Caco-2 (cell line): ENCODE data around the gene LRRC7. TPM values are rescaled to one million over a fixed set of nuclear protein-coding genes. Genes with fewer than 3 reads are reported as not detected.

Experiments used
- BruUV-seq: library from RNA; stranded (reverse); fragments of 400-500 nt; replicated peaks from 2 replicates; lab custom pipeline; 2021; lab: Mats Ljungman, UMichigan
- CTCF ChIA-PET: fragments of 300-600 bp; sonication (Branson Sonifier 250); formaldehyde crosslinking; loops from one replicate; lab custom pipeline; 2022; ENCODE audit warnings: antibody characterized with exemption; lab: Charles Lee
- POLR2A ChIA-PET: fragments of 300-600 bp; sonication (Branson Sonifier 250); formaldehyde crosslinking; loops from one replicate; lab custom pipeline; 2022; ENCODE audit warnings: antibody characterized with exemption; lab: Charles Lee
- DNase-seq, 2 experiments: peaks; one replicate each; pipeline versions ENCODE4 v3.0.0 to v3.0.0-alpha.2; 2020 to 2022
- H3K27me3 ChIP-seq: replicated peaks from 2 replicates; pipeline ENCODE4 v1.6.0; 2011; ENCODE audit warnings: low read length; ENCODE audit not compliant: control insufficient read depth, insufficient read depth
- H3K36me3 ChIP-seq: 2 replicates; pipeline ENCODE4 v1.5.1; 2011; ENCODE audit warnings: low read length; ENCODE audit not compliant: control insufficient read depth, insufficient read depth
- H3K4me1 ChIP-seq: fragments of 250-450 bp; sonication (Bioruptor Pico); 2 replicates; pipeline ENCODE4 v1.5.1; 2020; ENCODE audit warnings: mild to moderate bottlenecking
- H3K4me3 ChIP-seq: 2 replicates; pipeline ENCODE4 v1.5.1; 2011; ENCODE audit warnings: low read depth, mild to moderate bottlenecking, control low read depth, low read length
- H3K9me3 ChIP-seq: fragments of 250-450 bp; sonication (Bioruptor Pico); 2 replicates; pipeline ENCODE4 v1.5.1; 2020; ENCODE audit warnings: mild to moderate bottlenecking, moderate library complexity
- H3K27ac Mint-ChIP-seq: one replicate; pipeline ENCODE4 v1.8.0; 2022; ENCODE audit warnings: mixed read lengths; ENCODE audit not compliant: unreplicated experiment
- H3K27me3 Mint-ChIP-seq: one replicate; pipeline ENCODE4 v1.8.0; 2022; ENCODE audit warnings: mixed read lengths; ENCODE audit not compliant: insufficient read depth, unreplicated experiment
- H3K36me3 Mint-ChIP-seq: one replicate; pipeline ENCODE4 v1.8.0; 2022; ENCODE audit warnings: mild to moderate bottlenecking, mixed read lengths; ENCODE audit not compliant: insufficient read depth, unreplicated experiment
- H3K4me1 Mint-ChIP-seq: one replicate; pipeline ENCODE4 v1.8.0; 2022; ENCODE audit warnings: low read depth, mixed read lengths; ENCODE audit not compliant: unreplicated experiment
- H3K4me3 Mint-ChIP-seq: one replicate; pipeline ENCODE4 v1.8.0; 2022; ENCODE audit warnings: mild to moderate bottlenecking, moderate library complexity, mixed read lengths; ENCODE audit not compliant: unreplicated experiment
- H3K9me3 Mint-ChIP-seq: one replicate; pipeline ENCODE4 v1.8.0; 2022; ENCODE audit warnings: mixed read lengths; ENCODE audit not compliant: unreplicated experiment
- CTCF ChIP-seq, 2 experiments: fragments of 200-600 bp in 1 of 2; IDR thresholded peaks; 1 replicate in 1 of 2; 2 replicates in 1 of 2; pipeline versions ENCODE4 v1.5.1 to v1.8.0; 2011 to 2022; ENCODE audit warnings: antibody characterized with exemption in 1 of 2, control low read depth in 1 of 2, inconsistent platforms in 1 of 2, low read depth in 1 of 2, low read length in 1 of 2, mild to moderate bottlenecking in 1 of 2, moderate library complexity in 1 of 2; ENCODE audit not compliant: insufficient read depth in 1 of 2, severe bottlenecking in 1 of 2, unreplicated experiment in 1 of 2
- intact Hi-C: fragments of 100-400 bp; cut with micrococcal nuclease; formaldehyde crosslinking; loops from one replicate; pipeline ENCODE4 v1.10.0; 2022; ENCODE audit not compliant: unreplicated experiment
- total RNA-seq: library from RNA; stranded (reverse); gene quantifications from 2 replicates; pipeline ENCODE4 v1.2.3, GENCODE V29; 2022

The LRRC7 gene
- total RNA-seq, 1 experiment from 2014 or later = 8.5 TPM

GRCh38 chr1:69645477-69645876 is 77.8 kb downstream of the LRRC7 start:
- no peak for TF ChIP-seq CTCF (IDR thresholded peaks at IDR 0.05; ENCODE audit: insufficient read depth in 1 of 2, low read depth in 1 of 2, low read length in 1 of 2, severe bottlenecking in 1 of 2, unreplicated experiment in 1 of 2)
- H3K36me3 Mint-ChIP-seq = no peaks in the 10 kb centered on the region
- peaks cover 8% of the 10 kb centered on the region for H3K9me3 Mint-ChIP-seq
- H3K4me1 ChIP-seq = no peaks in the 10 kb centered on the region
- ChIA-PET POLR2A (no interaction called here), CTCF (no interaction called here)
- H3K4me3 Mint-ChIP-seq = no peak overlapping the region
- no peak overlapping the region for H3K27ac Mint-ChIP-seq
- intact Hi-C loops = no loop called here
- H3K9me3 ChIP-seq = no peaks in the 10 kb centered on the region
- no peaks in the 10 kb centered on the region for H3K4me1 Mint-ChIP-seq
- H3K27me3 ChIP-seq = no peaks in the 10 kb centered on the region
- BruUV-seq = no TSS peak
- H3K36me3 ChIP-seq = no peaks in the 10 kb centered on the region
- no peak for DNase-seq
- H3K27me3 Mint-ChIP-seq = no peaks in the 10 kb centered on the region
- no peak overlapping the region for H3K4me3 ChIP-seq

- no peaks in the 10 kb centered on the region for H3K4me1 ChIP-seq
- no peaks in the 10 kb centered on the region for H3K27me3 ChIP-seq
- no peaks in the 10 kb centered on the region for H3K27me3 Mint-ChIP-seq
- H3K27ac Mint-ChIP-seq = no peak overlapping the region
- no TSS peak for BruUV-seq
- no peak for TF ChIP-seq CTCF (IDR thresholded peaks at IDR 0.05; ENCODE audit: insufficient read depth in 1 of 2, low read depth in 1 of 2, low read length in 1 of 2, severe bottlenecking in 1 of 2, unreplicated experiment in 1 of 2)
- H3K4me3 Mint-ChIP-seq = no peak overlapping the region
- no peaks in the 10 kb centered on the region for H3K4me1 Mint-ChIP-seq
- H3K36me3 ChIP-seq = no peaks in the 10 kb centered on the region
- intact Hi-C loops = no loop called here
- no peak for DNase-seq
- no peak overlapping the region for H3K4me3 ChIP-seq
- H3K36me3 Mint-ChIP-seq = no peaks in the 10 kb centered on the region
- ChIA-PET CTCF (no interaction called here), POLR2A (no interaction called here)
- no peaks in the 10 kb centered on the region for H3K9me3 Mint-ChIP-seq
- no peaks in the 10 kb centered on the region for H3K9me3 ChIP-seq
Measured at GRCh38 chr1:69648486-69648885, 80.8 kb downstream of the LRRC7 start.

GRCh38 chr1:69649383-69649990 is 81.8 kb downstream of the LRRC7 start:
- BruUV-seq = no TSS peak
- H3K4me3 ChIP-seq = no peak overlapping the region
- ChIA-PET CTCF (no interaction called here), POLR2A (no interaction called here)
- no peak for TF ChIP-seq CTCF (IDR thresholded peaks at IDR 0.05; ENCODE audit: insufficient read depth in 1 of 2, low read depth in 1 of 2, low read length in 1 of 2, severe bottlenecking in 1 of 2, unreplicated experiment in 1 of 2)
- no peaks in the 10 kb centered on the region for H3K9me3 ChIP-seq
- H3K36me3 ChIP-seq = no peaks in the 10 kb centered on the region
- Mint-ChIP-seq H3K36me3 (no peaks in the 10 kb centered on the region), H3K27me3 (no peaks in the 10 kb centered on the region), H3K9me3 (no peaks in the 10 kb centered on the region), H3K4me1 (no peaks in the 10 kb centered on the region), H3K4me3 (no peak overlapping the region), H3K27ac (no peak overlapping the region)
- intact Hi-C loops = no loop called here
- no peak for DNase-seq
- no peaks in the 10 kb centered on the region for H3K27me3 ChIP-seq
- H3K4me1 ChIP-seq = no peaks in the 10 kb centered on the region
